ENCODE measurements around the gene OR6K2.
"Not testable (repeated sequence)": the region's sequence is repeated elsewhere in the genome, so short reads cannot be mapped to it uniquely, and the experiment has no call there.

OR6K2 gene, protein sequence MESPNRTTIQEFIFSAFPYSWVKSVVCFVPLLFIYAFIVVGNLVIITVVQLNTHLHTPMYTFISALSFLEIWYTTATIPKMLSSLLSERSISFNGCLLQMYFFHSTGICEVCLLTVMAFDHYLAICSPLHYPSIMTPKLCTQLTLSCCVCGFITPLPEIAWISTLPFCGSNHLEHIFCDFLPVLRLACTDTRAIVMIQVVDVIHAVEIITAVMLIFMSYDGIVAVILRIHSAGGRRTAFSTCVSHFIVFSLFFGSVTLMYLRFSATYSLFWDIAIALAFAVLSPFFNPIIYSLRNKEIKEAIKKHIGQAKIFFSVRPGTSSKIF

DNA sequence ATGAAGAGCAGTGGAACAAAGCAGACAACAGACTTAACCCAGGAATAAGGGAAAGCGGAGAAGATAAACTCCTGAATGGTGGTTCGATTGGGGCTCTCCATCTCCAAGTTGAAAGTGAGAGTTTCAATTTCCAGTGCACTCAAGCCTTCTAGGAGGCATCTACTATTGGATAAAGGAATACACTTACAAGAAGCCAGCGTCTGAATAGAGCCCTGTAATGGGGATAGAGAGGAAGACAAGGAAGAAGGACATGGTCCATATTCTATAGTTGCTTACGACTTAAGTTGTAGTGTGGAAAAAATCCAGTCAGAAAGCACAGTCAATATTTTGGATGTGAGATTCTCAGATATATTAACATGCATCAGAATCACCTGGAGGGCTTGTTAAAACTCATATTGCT is at the start of gene OR6K2:
Gene OR6K2 (minus strand): TSS at position 101 of the 400 bp plus-strand sequence. CDS start 0 bp downstream, at position 101.
- no peak for DNase-seq (ENCODE audit: low spot score)

DNA sequence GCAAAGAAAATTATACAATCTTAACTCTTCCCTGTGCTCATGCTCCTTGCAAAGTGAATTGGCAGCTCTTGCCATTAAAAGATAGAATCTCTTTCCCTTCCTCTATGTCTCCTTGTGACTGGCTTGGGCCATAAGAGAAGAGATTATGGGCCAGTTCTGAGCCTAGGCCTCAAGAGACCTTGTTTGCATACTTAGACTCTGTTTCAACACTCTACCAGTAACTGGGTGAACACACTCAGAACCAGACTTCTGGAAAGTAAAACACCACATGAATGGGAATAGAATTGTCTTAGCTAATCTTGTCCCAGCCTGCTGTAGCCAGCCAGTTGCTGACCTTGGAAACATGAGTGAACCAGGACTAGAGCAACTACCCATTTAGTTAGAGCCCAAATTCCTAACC is 35.4 kb upstream of the OR6K2 start:
- DNase-seq (ENCODE audit: low spot score): no peak

- DNase-seq (ENCODE audit: low spot score): no peak
These were observed 32.1 kb upstream of the OR6K2 start for GRCh38 chr1:158732524-158732923.

- no peak for DNase-seq (ENCODE audit: low spot score)
These were observed 31.3 kb upstream of the OR6K2 start for GRCh38 chr1:158731707-158732106.

- DNase-seq (ENCODE audit: low spot score): no peak
These were observed 30.0 kb upstream of the OR6K2 start for GRCh38 chr1:158730453-158730852.

DNA sequence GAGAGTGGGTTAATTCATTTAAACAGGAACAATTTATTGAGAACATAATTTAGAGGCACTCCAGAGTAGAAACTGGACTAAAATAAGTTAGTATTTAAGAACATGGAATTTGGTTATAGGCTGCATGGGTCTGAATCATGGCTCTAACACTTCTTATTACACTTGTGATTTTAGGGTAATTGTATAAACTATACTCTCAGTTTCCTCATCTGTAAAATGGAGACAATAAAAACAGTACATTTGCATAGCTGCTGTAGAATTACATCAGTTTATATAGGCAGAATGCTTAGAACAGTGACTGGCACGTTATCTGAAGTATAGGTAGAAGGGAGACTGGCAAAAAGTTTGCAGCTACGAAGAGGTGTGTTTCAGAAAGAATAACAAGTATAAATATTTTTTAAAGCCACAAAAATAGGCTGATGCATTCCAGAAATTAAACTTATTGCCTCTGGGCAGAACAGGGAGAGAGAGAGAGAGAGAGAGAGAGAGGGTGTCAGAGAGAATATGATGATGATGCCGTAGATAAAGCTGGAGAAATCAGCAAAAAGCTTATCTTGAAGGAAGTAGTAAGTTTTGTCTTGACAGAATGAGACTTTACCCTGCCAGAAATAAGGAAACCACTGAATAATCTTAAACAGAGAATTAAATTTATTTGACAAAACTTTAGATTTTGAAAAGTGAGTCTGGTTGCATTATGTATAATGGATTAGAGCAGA is 28.2 kb upstream of the OR6K2 start:
- DNase-seq (ENCODE audit: low spot score): no peak

DNA sequence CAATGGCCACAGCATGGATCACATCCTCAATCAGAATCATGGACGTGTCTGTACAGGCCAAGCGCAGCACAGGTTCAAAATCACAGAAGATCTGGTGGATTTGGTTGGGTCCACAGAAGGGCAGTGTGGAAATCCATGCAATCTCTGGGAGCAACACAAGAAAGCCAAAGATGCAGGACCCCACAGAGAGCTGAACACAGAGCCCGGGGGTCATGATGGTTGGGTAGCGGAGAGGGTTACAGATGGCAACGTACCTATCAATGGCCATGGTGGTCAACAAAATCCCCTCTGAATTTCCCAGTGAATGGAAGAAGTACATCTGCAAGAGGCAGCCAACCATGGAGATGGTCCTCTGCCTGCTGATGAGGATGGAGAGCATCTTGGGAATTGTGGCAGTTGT is 24.0 kb upstream of the OR6K2 start:
- DNase-seq (ENCODE audit: low spot score): no peak

DNA sequence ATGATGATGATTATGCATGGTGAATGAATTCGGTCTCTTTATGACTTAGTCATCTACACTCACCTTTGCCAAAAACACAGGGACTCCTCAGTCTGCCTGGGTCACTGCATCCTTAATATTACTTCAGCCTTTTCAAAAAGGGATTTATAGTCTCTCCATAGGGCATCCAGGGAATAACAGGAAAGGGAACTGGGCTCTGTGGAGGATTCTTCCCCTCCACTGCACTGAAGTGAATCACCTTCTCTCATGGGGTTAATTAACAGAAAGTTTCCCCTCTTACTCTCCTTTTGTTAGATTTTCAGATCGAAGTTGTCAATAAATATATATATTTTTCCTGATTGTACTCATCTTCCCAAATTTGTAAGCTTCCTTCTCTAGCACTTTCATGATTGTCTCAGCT is 20.2 kb upstream of the OR6K2 start, which contains the start of gene OR6K3:
Gene OR6K3 (minus strand): TSS at position 101 of the 400 bp plus-strand sequence. CDS start 2,605 bp downstream, outside the sequence.
- no peak for DNase-seq (ENCODE audit: low spot score)

GRCh38 chr1:158719664-158720063 is 19.2 kb upstream of the OR6K2 start:
- no peak for DNase-seq (ENCODE audit: low spot score)

GRCh38 chr1:158717344-158717743 is 16.9 kb upstream of the OR6K2 start:
- DNase-seq (ENCODE audit: low spot score): no peak

- no peak for DNase-seq (ENCODE audit: low spot score)
These were observed 15.9 kb upstream of the OR6K2 start for GRCh38 chr1:158716335-158716734.

DNA sequence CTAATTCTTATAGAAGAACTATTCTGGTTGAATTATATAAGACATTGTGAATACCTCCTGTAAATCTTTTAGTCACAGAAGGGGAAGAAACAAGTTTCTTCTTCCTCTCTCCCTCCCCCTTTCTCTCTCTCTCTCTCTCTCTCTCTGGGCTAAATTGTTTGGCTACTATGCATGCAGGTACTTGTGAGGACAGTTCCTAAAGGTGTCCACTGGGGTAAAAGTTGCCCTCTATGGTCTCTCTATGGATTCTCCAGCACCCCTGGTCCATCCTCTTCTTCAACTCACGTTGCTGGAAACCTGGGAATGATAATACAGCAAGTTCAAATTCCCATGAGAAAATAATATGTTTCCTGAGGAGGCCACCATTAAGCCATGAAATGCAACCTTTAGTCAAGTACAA is 14.3 kb upstream of the OR6K2 start:
- no peak for DNase-seq (ENCODE audit: low spot score)

- DNase-seq (ENCODE audit: low spot score): no peak
These were observed 10.6 kb upstream of the OR6K2 start for GRCh38 chr1:158711098-158711497.

DNA sequence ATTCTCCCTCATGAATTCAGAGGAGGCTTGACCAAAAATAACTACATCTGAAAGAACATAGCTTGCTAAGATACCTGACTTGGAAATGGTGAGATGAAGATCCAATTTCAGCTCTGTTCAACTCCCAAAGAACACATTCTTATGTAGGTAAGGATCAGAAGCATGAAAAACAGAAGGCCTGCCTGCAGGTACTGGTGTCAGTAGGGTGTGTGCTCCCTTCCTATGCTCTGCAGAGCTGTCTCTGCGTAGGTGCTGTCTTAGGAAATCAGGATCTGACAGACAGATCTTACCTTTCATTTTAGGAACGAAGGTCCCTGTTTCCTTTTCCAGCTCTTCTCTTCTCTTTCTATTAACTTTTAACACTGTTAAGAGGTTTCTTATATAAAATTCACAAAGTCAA is 5.6 kb upstream of the OR6K2 start:
- no peak for DNase-seq (ENCODE audit: low spot score)

DNA sequence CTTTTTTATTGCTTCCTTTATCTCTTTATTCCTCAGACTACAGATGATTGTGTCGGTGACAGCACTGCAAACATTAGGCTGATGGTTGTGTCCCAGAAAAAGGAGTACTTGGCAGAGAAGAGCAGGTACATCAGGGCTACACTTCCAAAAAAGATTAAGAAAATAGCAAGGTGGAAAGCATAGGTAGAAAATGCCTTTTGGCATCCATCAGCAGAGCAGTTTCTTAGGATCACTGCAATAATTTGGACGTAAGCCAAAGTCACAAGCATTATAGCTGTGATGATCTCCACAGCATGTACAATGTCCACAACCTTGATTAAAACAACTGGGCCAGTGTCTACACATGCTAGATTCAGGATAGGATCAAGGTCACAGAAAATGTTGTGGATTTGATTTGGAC is 5.9 kb downstream of the OR6K2 start:
- no peak for DNase-seq (ENCODE audit: low spot score)

- no peak for DNase-seq (ENCODE audit: low spot score)
These were observed 8.1 kb downstream of the OR6K2 start for GRCh38 chr1:158692356-158692755.

GRCh38 chr1:158691907-158692306 is 8.5 kb downstream of the OR6K2 start:
- DNase-seq (ENCODE audit: low spot score): no peak

- not testable (repeated sequence) for DNase-seq (ENCODE audit: low spot score)
These were observed 9.3 kb downstream of the OR6K2 start for GRCh38 chr1:158691149-158691548.

DNA sequence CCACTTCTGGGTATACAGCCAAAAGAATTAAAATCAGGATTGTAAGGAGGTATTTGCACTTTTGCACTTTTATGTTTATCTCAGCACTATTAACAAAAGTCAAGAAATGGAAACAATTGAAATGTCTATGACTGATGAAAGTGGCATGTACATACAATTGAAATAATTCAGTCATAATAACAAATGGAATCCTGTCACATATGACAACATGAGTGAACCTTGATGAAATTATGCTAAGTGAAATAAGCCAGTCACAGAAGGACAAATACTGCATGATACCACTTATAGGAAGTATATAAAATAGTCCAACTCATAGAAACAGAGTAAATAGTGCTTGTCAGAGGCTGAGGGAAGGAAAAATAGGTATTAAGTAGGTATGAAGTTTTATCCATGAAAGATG is 10.6 kb downstream of the OR6K2 start:
- DNase-seq (ENCODE audit: low spot score): no peak

DNA sequence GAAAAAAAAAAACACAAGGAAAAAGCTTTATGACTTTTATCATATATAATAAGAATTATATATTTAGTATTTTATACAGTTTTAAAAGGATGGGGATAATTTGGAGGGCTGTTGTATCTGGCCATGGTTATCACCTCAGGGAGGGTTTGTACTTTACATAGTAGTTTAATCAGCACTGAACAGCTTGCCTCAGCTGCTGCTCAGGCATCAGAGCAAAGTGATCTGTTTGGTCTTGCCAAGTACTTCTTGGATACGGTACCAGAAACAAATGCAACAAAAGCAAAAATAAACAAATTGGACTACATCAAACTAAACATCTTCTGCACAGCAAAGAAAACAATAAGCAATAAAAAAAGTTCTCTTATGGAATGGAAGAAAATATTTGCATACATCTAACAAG is 11.3 kb downstream of the OR6K2 start:
- no peak for DNase-seq (ENCODE audit: low spot score)

DNA sequence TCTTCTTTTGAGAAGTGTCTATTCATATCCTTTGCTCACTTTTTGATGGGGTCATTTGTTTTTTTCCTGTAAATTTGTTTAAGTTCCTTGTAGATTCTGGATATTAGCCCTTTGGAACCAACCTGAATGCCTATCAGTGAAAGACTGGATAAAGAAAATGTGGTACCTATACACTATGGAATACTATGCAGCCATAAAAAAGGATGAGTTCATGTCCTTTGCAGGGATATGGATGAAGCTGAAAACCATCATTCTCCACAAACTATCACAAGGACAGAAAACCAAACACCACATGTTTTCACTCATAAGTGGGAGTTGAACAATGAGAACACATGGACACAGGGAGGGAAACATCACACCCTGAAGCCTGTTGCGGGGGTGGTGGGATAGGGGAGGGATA is 12.1 kb downstream of the OR6K2 start:
- DNase-seq (ENCODE audit: low spot score): not testable (repeated sequence)

- DNase-seq (ENCODE audit: low spot score): no peak
These were observed 13.4 kb downstream of the OR6K2 start for GRCh38 chr1:158687037-158687436.
